Chondrocyte (in vitro differentiated cells): ENCODE data around the gene UTP20. TPM values are rescaled to one million over a fixed set of nuclear protein-coding genes. Genes with fewer than 3 reads are reported as not detected.
"Not testable (repeated sequence)": the region's sequence is repeated elsewhere in the genome, so short reads cannot be mapped to it uniquely, and the experiment has no call there.

ENCODE experiments used
- DNase-seq: peaks from one replicate; pipeline ENCODE4 v3.0.0; 2021; ENCODE audit warnings: mixed read lengths, low spot score
- H3K27ac Mint-ChIP-seq: one replicate; pipeline ENCODE4 v1.8.0; 2021; ENCODE audit warnings: mild to moderate bottlenecking, moderate library complexity, mixed read lengths; ENCODE audit not compliant: unreplicated experiment
- H3K27me3 Mint-ChIP-seq: 2 replicates; pipeline ENCODE4 v1.8.0; 2021; ENCODE audit warnings: low read depth, mixed read lengths
- H3K36me3 Mint-ChIP-seq: 2 replicates; pipeline ENCODE4 v1.8.0; 2021; ENCODE audit warnings: low read depth, mixed read lengths
- H3K4me1 Mint-ChIP-seq: 2 replicates; pipeline ENCODE4 v1.8.0; 2021; ENCODE audit warnings: low read depth, mild to moderate bottlenecking, mixed read lengths
- H3K4me3 Mint-ChIP-seq: one replicate; pipeline ENCODE4 v1.8.0; 2021; ENCODE audit warnings: mild to moderate bottlenecking, moderate library complexity, mixed read lengths; ENCODE audit not compliant: unreplicated experiment
- H3K9me3 Mint-ChIP-seq: 2 replicates; pipeline ENCODE4 v1.8.0; 2021; ENCODE audit warnings: low read depth, mixed read lengths
- CTCF ChIP-seq: fragments of 200-600 bp; sonication (generic); IDR thresholded peaks from 2 replicates; pipeline ENCODE4 v1.5.0; 2021; ENCODE audit warnings: antibody characterized with exemption, mild to moderate bottlenecking, moderate library complexity
- total RNA-seq: library from RNA; stranded (reverse); gene quantifications from 3 replicates; pipeline ENCODE4 v1.2.1, GENCODE V29; 2021

Gene UTP20
- total RNA-seq, 1 donor from 2014 or later = 9.4 TPM

- Mint-ChIP-seq H3K4me3 (no peak overlapping the region), H3K27me3 (peaks cover 9% of the 10 kb centered on the region), H3K4me1 (no peaks in the 10 kb centered on the region), H3K27ac (no peak overlapping the region), H3K9me3 (no peaks in the 10 kb centered on the region), H3K36me3 (no peaks in the 10 kb centered on the region)
- no peak for DNase-seq
- peak; percentile 85 for TF ChIP-seq CTCF
Observed at GRCh38 chr12:101414533-101415119, 134.7 kb downstream of the UTP20 start.

GRCh38 chr12:101415228-101415627, 135.3 kb downstream of the UTP20 start:
- DNase-seq = no peak
- Mint-ChIP-seq H3K27me3 (peaks cover 9% of the 10 kb centered on the region), H3K27ac (no peak overlapping the region), H3K36me3 (no peaks in the 10 kb centered on the region), H3K9me3 (no peaks in the 10 kb centered on the region), H3K4me3 (no peak overlapping the region), H3K4me1 (no peaks in the 10 kb centered on the region)
- no peak for TF ChIP-seq CTCF

- H3K27me3 Mint-ChIP-seq, DNase-seq, H3K4me1 Mint-ChIP-seq, H3K9me3 Mint-ChIP-seq, H3K27ac Mint-ChIP-seq, H3K36me3 Mint-ChIP-seq, H3K4me3 Mint-ChIP-seq: not testable (repeated sequence)
Observed at GRCh38 chr12:101422066-101422465, 142.2 kb downstream of the UTP20 start.

- Mint-ChIP-seq H3K27me3 (peaks cover under 1% of the 10 kb centered on the region), H3K36me3 (no peaks in the 10 kb centered on the region), H3K9me3 (no peaks in the 10 kb centered on the region), H3K27ac (no peak overlapping the region), H3K4me3 (no peak overlapping the region), H3K4me1 (no peaks in the 10 kb centered on the region)
- no peak for TF ChIP-seq CTCF
- no peak for DNase-seq
Observed at GRCh38 chr12:101424620-101425019, 144.7 kb downstream of the UTP20 start.

GRCh38 chr12:101430456-101430855, 150.6 kb downstream of the UTP20 start:
- no peaks in the 10 kb centered on the region for H3K36me3 Mint-ChIP-seq
- no peak for DNase-seq

More at GRCh38 chr12:101430456-101430855, 150.6 kb downstream of the UTP20 start:
- H3K27ac Mint-ChIP-seq = no peak overlapping the region
- TF ChIP-seq CTCF = no peak
- no peak overlapping the region for H3K4me3 Mint-ChIP-seq
- no peaks in the 10 kb centered on the region for H3K9me3 Mint-ChIP-seq
- peaks cover 5% of the 10 kb centered on the region for H3K27me3 Mint-ChIP-seq
- H3K4me1 Mint-ChIP-seq = no peaks in the 10 kb centered on the region
